Stimulated activated CD8-positive, alpha-beta memory T cell treated with anti-CD3 and anti-CD28 coated beads, Interleukin-4, amount 100 ng/mL, for 4 hours (primary cell): Measurements from ENCODE around the gene MVB12B.

Source experiments
- DNase-seq, 2 donors: peaks; one replicate each; pipeline ENCODE4 v3.0.0-alpha.2; 2020; ENCODE audit warnings: low read depth in 2 of 2, low spot score in 1 of 2

The MVB12B gene

DNA sequence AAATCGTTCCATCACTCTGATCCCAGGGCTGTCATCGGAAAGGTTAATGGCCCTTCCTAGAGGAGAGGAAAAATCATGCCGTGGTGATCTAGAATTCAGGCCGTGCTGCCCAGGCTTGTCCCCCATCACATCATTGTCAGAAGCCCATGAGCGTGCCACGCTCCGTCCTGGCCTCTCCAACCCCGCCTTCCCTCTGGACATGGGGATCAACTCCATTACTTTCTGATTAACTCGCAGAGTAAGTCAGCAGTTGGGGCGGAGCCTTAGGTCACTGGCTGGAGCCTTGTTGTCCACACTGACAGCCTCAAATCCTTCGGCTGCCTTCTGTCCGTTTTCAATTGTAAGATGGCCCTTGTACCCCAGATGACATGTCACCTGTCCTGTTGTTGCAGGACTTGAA, 75.0 kb downstream of the MVB12B start:
- DNase-seq, result no peak

DNA sequence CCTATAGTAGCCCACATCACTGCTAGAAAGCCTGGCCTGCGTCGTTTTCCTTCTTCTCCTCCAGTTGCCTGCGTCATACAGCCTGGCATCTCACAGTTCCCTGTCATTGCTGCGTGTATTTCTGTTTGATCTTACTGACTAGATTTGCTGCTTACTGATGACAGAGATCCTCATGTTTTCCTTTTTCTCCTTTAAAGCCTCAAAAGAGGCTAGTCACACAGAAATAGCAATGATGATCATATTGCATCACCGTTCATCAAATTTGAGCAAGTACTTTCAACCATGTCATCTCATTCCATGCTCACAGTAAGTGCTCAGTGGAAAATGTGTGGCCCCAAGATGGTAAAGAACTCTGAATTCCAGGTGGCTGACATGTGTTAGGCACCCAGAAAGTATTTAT, 76.8 kb downstream of the MVB12B start:
- DNase-seq, result no peak

DNA sequence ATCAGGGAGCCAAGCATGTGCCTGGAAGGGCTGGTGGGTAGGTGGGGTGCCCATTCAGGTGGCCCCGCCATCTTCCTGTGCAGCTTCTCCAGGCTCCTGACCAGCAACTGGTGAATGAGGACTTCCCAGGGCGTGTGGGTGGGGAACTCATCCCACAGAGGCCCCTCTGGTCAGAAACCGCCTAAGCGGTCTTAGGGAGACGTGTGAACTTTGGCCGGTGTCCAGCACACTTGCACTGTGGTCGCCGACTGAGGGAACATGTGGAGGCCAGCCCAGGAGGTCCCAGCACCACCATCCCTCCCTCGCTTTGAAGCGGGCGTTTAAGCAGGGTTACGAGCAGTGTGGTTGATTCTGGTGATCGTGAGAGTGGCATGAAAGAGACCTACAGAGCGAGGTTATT, 77.8 kb downstream of the MVB12B start:
- no peak for DNase-seq

DNA sequence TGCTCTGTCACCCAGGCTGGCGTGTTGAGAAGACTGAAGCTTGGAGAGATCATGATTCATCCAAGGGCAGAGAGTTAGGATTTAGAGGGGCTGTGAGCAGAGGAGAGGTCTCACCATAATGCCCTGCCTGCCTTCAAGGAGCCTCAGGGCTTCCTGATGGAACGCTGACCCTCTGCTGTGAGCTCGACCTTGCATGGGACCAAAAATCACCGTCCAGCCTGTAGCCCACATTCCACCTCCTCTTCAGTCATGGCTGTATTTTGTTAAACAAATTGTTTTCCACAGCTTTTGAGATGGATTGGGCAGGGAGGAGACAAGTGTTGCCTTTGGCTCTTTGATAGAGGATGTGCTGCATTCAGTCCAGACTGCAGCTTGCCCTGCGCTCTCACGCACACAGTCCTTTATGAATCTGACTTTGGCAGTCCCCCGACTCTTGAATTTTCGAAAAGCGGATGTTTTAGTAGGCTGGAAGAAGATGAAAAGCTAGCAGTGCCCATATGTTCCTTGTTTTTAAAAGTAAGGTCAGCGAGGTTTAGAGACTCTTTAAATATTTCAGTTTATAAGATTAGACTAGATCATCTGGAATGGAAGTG, 79.5 kb downstream of the MVB12B start:
- no peak for DNase-seq

DNA sequence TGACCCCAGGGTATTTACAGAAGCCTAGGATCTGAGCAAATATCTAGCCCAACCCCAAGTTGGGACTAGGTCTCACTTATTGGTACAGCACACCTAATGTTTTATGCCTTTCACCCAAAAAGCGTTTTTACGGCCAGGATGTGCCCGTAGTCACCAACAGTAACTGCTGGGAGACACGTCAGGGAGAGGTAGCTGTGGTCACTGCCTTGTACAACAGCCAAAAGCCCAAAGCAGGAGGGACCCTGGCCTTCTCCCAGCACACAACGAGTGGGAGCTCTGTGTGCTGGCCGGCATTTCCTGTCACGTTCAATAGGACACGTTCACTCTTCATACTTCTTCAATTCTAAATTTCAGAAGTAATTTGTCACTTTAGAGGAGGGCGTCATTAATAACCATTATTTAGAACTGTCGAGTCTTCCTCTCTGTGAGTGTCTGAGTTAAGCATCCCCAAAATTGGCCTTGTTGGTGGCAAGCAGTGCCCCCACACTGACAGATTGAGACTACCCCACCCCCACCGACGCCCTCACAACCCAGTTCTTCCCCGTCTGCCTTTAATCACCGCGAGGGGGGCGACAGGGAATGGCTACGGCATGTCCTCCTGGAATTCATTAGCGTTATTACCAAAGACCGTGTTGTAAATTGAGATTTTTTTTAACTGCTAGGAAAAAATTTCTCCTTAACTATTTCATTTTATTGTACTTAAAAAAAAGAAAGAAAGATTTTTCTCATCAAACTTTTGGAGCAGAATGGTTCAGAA, 80.7 kb downstream of the MVB12B start:
- no peak for DNase-seq

DNA sequence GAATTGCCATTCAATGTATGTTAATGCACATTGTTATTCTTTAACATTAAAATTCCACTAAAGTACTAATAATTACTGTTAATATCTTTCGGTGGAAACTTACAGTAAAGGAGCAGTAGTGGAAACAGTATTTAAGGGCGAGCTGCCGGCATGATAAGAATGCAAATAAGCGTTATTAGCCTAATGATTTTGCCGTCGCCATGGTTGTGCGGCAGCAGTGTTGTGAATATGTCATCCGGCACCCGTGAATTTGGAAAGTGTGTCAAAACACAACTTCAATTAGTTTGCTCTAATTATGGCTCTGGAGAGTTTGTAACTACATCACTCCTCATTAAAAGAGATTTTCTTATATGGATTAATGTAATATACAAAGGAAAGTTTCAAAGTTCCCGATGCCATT, 81.4 kb downstream of the MVB12B start:
- no peak for DNase-seq

DNA sequence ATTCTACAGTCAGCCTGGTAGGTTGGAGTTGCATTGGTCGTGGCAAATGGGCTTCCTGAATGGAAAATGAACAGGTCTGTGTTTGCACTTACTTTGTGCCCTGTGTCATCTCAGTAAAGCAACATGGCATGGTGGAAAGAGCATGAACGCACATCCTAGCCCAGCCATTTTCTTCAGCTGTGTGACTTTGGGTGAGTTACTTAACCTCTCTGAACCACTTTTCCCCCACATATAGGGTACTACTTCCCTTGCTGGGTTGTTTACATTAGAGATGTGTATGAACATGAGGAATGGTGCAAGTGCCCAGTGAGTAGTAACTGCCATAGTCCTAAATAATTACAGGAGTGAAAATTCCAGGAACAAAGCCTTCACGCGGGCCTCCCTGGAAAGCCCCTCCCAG, 83.6 kb downstream of the MVB12B start:
- no peak for DNase-seq

DNA sequence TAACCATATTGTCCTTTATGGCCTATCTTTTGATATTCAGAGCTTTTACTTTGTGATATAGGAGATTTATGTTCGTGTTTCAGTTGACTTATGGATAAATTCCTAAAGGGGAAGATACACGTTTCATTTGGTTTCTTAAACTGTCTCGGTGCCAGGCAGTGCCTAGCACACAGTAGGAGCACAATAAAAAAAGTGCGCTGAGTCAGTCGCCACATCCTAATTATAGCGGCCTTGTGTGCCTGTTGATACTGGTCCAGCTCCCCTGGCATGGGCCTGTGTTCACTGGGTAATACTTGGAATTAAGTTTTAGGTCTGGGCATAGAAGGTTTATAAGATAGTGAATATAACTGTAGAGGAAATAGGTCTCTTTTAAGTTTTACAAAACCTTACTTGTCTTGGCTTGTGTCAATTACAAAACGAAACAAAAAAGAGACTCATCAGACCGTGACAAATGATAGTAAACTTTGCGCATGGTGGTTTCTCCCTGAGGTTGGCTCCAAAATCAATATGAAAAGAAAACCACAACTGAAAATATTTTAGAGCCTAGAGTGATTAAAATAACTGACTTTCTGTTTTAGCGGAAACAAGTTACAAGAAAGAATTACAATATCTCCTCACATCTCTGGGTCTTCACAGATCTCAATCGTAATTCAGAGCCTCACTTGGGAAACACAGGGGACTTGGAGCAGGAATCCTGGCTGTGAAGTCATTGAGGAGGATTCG, 84.8 kb downstream of the MVB12B start:
- no peak for DNase-seq

DNA sequence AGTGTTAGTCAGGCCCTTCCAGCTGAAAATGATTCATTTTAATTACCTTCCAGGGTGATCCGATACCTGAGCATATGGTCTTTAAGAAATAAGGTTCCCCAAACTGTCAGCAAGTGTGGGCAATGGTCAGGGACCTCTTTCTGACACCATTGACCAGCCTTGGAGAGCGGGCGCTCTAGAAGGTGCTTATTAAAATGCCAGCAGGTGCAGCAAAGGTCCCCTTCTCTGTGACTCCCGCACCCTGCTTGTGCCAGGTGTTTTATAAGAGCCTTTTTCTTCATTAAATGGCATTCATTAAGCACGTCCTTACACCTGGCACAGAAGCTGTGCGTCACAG, 85.3 kb downstream of the MVB12B start:
- DNase-seq, result no peak

DNA sequence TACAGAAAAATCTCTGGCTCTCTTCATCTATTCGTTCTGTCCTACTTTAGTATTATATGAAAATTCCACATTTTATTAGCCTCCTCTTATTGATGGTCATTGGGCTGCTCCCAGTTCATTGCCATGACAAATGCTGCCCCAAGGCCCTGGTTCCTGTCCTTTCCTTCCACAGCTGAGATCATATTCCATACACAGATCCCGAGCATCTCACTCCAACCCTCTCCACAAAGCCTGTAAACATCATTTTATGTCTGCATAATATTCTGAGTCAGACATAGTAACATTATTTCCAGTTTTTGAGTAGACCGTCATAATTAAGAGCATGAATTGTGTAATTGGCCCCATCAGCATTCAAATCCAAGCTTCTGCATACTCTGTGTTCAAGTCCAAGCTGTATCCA, 86.3 kb downstream of the MVB12B start:
- no peak for DNase-seq

DNA sequence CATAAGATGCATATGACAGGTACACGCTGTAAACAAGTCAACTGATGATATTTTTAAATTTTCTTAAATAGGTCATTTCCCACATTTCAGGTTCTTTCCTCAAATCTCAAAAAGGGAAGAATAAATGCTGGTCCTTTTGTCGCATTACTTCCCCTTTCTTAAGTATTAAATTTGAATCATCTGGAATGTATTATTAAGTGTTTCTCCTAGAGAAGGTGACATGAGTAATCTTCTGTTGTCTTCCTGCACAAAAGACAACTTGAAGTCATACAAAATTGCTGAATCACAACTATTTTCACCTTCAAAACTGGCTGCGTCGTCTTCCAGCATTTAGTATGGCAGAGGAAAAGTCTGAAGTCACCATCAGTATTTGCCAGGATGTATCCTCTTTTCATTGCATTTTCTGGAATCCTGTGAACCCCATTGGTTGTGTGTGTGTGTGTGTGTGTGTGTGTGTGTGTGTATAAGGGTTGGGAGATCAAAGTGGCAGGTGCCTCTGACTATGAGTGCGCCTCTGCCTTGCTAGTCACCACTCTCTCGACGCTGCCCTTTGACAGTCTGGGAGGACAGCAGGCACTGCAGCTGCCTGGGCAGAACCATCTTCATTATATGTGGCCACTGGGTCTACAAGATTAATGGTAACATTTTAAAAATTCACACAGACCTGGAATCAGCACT, 86.9 kb downstream of the MVB12B start:
- no peak for DNase-seq

DNA sequence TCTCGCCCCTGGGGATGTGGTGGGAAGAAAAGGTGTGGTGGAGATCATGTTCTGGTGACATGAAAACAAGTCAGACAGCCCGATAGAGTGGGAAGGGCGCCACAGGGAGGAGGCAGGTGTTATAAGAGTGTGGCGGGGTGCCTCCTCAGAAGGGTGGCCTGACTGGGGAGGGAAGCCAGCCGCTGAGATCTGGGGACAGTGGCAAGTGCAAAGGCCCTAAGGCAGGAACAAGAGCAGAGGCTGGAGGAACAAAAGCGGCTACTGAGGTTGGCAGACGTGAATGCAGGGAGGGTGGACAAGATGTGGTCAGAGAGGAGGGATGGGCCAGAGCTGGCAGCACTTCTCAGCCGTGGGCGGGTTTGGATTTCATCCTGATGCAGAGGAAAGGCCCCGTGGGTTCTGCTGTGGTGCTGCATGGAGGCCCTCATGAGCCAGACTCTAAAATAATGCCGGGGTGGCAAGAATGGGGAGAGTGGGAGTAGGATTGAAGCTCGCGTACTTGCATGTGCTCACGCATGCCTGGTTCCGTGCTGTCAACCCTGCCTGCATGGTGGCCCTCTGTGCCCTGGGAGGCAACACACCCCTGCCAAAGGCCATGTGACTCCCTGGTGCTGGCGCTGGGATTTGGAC, 89.2 kb downstream of the MVB12B start:
- DNase-seq, result no peak

DNA sequence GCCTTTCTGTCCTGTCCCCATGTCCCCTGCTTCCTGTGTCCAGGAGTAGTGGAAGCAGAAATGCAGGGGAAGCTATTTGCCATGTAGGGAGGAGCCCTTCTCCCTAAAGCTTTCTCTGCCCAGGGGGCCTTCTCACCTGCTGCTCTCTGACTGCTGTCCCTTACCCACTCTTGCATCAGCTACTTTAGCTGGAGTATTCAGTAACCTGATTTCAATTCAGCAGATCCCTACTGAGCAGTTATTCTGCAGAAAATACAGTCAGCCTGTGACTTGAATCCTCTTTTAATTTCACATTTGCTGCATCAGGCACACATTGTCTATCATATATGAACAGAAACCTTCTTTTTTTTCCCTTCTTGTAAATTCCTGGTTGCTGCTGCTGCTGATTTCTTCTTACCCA, 90.4 kb downstream of the MVB12B start:
- no peak for DNase-seq

DNA sequence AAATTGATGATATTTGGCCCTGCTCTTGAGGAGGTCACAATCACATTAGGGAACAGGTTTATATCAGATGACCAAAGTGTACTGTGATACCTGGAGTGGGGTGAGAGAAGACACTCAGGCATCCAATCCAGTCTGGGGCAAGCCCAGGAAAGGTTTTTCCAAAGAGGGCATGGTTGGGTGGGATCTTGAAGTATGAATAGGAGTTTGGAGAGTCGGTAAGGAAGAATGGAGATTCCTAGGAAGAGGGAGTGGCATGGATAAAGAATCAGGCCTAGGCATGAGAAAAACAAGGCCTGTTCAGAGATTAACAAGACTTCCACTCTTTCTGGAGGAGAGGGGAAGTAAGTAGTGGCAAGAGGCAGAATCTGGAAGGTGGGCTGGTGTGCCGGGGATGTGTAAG, 91.1 kb downstream of the MVB12B start:
- DNase-seq, result no peak

DNA sequence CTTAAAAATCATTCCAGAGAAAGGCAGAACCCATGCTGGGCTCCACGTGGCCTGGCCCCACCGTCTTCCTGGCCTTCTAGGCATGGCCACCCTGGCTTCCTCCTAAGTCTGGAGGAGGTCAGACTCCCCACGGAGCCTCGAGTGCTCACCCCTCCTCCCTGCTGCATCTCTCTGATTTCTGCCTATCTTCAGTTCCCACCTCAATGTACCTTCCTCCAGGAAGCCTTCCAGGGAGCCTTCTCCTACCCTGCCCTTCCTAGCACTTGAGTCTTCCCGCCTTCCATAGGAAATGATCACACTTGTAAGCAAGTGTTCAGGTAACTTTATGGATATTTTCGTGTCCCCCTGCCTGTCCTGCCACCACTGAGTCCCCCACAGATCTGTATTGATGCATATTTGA, 92.0 kb downstream of the MVB12B start:
- DNase-seq, result no peak

DNA sequence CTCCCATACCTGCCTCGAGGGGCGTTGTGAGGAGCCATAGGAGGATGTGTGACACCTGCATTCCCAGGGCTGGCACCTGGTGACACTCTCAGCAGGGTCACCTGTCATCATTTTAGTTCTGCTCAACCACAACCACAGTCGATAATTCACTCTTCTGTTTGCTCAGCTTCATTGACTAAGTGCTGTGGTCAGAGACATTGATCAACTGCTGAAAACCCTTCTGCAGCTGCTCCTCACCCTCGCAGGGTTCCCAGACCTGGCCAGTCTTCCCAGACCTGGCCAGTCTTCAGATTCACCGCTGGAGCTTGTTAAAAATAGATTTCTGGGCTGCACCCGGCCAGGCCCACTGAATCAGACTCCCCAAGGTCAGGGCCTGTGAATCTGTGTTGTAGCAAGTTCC, 92.8 kb downstream of the MVB12B start:
- DNase-seq, result no peak

DNA sequence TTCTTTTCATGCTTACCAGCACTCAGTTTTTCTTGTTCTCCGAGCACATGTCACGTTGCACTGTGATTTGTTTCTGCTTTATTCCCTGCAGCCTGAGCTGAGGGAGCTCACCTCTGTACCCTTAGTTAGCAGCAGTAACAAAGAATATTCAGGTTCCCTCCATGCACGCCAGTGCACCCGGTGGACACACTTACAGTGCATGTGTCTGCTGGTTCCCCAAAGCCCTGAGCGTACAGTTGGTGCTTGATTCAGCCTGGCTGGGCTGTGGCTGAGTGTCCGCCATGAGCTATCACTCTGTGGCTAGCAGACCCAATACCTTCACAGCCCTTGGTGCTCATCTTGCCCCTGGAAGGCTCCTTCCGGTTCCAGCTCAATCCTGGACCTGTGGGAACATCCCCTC, 93.5 kb downstream of the MVB12B start:
- no peak for DNase-seq

DNA sequence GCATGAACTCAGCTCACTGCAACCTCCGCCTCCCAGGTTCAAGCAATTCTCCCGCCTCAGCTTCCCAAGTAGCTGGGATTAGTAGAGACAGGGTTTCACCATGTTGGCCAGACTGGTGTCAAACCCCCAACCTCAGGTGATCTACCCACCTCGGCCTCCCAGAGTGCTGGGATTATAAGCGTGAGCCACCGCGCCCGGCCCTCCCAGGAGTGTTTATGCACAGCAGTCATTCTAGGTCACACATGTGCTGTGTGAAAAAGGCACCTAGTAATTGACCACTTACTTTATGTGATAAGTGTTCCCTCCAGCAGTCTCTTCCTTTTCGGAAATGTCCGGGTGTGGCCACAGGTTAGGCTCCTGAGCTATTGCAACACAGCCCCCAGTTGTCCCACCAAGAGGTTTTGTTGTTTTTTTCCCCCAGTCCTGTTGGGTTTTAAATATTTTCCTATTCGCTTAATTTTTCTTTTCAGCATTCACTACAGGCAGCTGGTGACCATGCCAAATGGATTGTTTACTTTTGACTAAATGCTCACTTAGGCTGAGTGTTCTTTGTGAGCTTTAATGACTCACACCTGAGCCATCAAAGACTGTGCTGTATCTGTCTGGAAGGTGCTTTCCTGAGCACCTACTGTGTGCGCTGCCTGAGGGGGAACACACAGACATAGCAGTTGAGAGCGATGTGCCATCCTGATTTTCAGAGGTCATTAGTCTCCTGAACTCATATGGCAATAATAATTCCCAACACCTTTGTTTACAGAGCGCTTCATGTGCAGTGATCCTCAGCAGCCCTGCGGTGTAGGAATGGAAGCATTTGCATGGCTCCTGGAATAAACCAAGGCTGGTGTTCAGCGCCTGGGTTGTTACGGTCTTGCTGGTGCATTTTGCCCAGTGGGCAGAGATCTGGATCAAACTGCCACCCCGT, 94.3 kb downstream of the MVB12B start:
- no peak for DNase-seq

DNA sequence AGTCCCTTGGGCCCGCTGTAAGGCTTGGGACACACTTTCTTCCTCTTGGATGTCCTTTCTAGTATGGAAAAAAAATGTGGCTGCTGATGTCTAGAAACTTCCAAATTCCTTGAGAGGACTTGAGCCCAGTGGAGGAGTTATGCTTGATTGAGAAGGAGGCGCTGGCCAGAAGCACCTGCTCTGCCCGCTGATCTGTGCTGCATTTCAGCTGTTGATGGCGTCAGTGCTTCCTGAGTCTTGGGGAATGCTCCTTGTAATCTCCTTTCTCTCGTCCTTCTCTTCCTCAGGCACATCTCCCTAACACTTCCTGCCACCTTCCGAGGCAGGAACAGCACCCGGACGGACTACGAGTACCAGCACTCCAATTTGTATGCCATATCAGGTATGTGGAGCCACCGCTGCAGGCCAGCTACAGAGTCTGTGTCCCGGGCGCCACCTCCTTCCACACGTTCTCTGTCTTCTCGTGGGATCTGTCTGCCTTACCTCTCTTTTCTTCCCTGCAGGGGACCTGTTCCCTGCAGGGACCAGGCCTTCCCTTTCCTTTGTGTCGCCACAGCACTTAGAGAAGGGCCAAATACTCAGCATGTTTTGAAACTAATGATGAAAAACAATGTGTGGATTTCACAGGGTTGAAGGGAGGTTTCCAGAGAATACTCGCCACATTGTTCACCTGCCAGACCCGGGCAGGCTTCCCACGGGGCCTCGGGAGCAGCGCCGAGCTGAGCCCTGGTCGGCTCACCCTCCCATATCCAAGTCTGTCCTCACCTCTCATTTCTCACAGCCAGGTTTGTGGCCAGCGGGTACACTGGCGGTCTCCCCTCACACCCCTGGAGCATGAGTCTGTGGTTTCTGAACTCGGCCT, 95.2 kb downstream of the MVB12B start:
- DNase-seq, result no peak
